IMR-90 (cell line): ENCODE measurements around the gene RGS12. TPM values are rescaled to one million over a fixed set of nuclear protein-coding genes. Genes with fewer than 3 reads are reported as not detected.

Experiments used
- ATAC-seq: fragments of 200-7000 bp; cut with Tn5 transposase; 2 replicates; pipeline ENCODE4 v1.9.1; 2020; ENCODE audit warnings: low read depth, mild to moderate bottlenecking, moderate library complexity
- BruUV-seq: library from RNA; stranded (reverse); fragments of 400-500 nt; replicated peaks from 2 replicates; lab custom pipeline; 2021; lab: Mats Ljungman, UMichigan
- CTCF ChIA-PET: fragments of 300-600 bp; formaldehyde crosslinking; extraction: SDS; loops from one replicate; lab custom pipeline; 2021; ENCODE audit warnings: antibody characterized with exemption; lab: Yijun Ruan, JAX
- POLR2A ChIA-PET: fragments of 300-600 bp; sonication (Branson Sonifier 250); formaldehyde crosslinking; loops from one replicate; lab custom pipeline; 2022; ENCODE audit warnings: antibody characterized with exemption; ENCODE audit not compliant: unreplicated experiment; lab: Charles Lee
- DNase-seq: peaks from one replicate; pipeline ENCODE4 v3.0.0; 2013
- H2AFZ ChIP-seq: replicated peaks from 2 replicates; pipeline ENCODE3; 2013; ENCODE audit warnings: low read length, mild to moderate bottlenecking; ENCODE audit not compliant: poor library complexity
- H2AK5ac ChIP-seq: 2 replicates; pipeline ENCODE4 v1.6.1; 2013; ENCODE audit warnings: low read depth, low read length, inconsistent platforms
- H2AK9ac ChIP-seq: replicated peaks from 2 replicates; pipeline ENCODE3; 2013; ENCODE audit warnings: mild to moderate bottlenecking, low read depth, low read length, moderate library complexity; ENCODE audit not compliant: poor library complexity
- H2BK120ac ChIP-seq: 2 replicates; pipeline ENCODE4 v1.6.1; 2013; ENCODE audit warnings: low read depth, low read length, inconsistent platforms
- H2BK15ac ChIP-seq: 3 replicates; pipeline ENCODE4 v1.6.1; 2013; ENCODE audit warnings: low read depth, low read length, inconsistent platforms
- H2BK20ac ChIP-seq: 2 replicates; pipeline ENCODE4 v1.6.1; 2013; ENCODE audit warnings: low read depth, mild to moderate bottlenecking, inconsistent platforms, low read length, moderate library complexity
- H2BK5ac ChIP-seq: 2 replicates; pipeline ENCODE4 v1.6.1; 2013; ENCODE audit warnings: mild to moderate bottlenecking, low read depth, low read length, inconsistent platforms; ENCODE audit not compliant: poor library complexity, severe bottlenecking
- H3K14ac ChIP-seq: replicated peaks from 2 replicates; pipeline ENCODE4 v1.6.1; 2013; ENCODE audit warnings: low read depth, low read length, inconsistent platforms
- H3K18ac ChIP-seq: 2 replicates; pipeline ENCODE4 v1.6.1; 2013; ENCODE audit warnings: low read depth, low read length, control low read depth
- H3K23ac ChIP-seq: 2 replicates; pipeline ENCODE4 v1.6.1; 2013; ENCODE audit warnings: low read depth, low read length, inconsistent platforms
- H3K27ac ChIP-seq: 2 replicates; pipeline ENCODE4 v1.5.1; 2013; ENCODE audit warnings: mild to moderate bottlenecking, control low read depth, low read length; ENCODE audit not compliant: insufficient read depth
- H3K27me3 ChIP-seq: 2 replicates; pipeline ENCODE4 v1.6.1; 2013; ENCODE audit warnings: low read length; ENCODE audit not compliant: control insufficient read depth, insufficient read depth
- H3K36me3 ChIP-seq: 2 replicates; pipeline ENCODE4 v1.6.1; 2013; ENCODE audit warnings: low read length, mixed read lengths; ENCODE audit not compliant: control insufficient read depth, insufficient read depth
- H3K4ac ChIP-seq: 2 replicates; pipeline ENCODE4 v1.6.1; 2013; ENCODE audit warnings: low read depth, low read length, inconsistent platforms
- H3K4me1 ChIP-seq: 2 replicates; pipeline ENCODE4 v1.6.1; 2013; ENCODE audit warnings: low read length, mixed read lengths; ENCODE audit not compliant: control insufficient read depth, insufficient read depth
- H3K4me2 ChIP-seq: 2 replicates; pipeline ENCODE4 v1.6.1; 2013; ENCODE audit warnings: low read depth, mild to moderate bottlenecking, control low read depth, low read length, moderate library complexity
- H3K4me3 ChIP-seq: 2 replicates; pipeline ENCODE4 v1.5.1; 2013; ENCODE audit warnings: low read depth, mild to moderate bottlenecking, control low read depth, low read length, moderate library complexity; ENCODE audit not compliant: insufficient read depth
- H3K56ac ChIP-seq: 2 replicates; pipeline ENCODE4 v1.6.1; 2013; ENCODE audit warnings: low read length, inconsistent platforms; ENCODE audit not compliant: insufficient read depth; ENCODE audit errors: extremely low read depth
- H3K79me1 ChIP-seq, 2 experiments: 2 replicates each; pipeline ENCODE4 v1.6.1; 2013; ENCODE audit warnings: low read length in 2 of 2, inconsistent platforms in 1 of 2, low read depth in 1 of 2
- H3K9ac ChIP-seq: 2 replicates; pipeline ENCODE4 v1.6.1; 2013; ENCODE audit warnings: low read depth, low read length, control low read depth
- H3K9me1 ChIP-seq: 2 replicates; pipeline ENCODE4 v1.6.1; 2013; ENCODE audit warnings: low read length, inconsistent platforms; ENCODE audit not compliant: insufficient read depth
- H3K9me3 ChIP-seq: 2 replicates; pipeline ENCODE4 v1.6.1; 2013; ENCODE audit warnings: low read length; ENCODE audit not compliant: control insufficient read depth, insufficient read depth
- H4K20me1 ChIP-seq: 2 replicates; pipeline ENCODE4 v1.6.1; 2013; ENCODE audit warnings: low read length, inconsistent platforms; ENCODE audit not compliant: insufficient read depth
- H4K5ac ChIP-seq: 2 replicates; pipeline ENCODE4 v1.6.1; 2013; ENCODE audit warnings: mild to moderate bottlenecking, low read depth, low read length, control low read depth
- H4K8ac ChIP-seq, 2 experiments: 2 replicates each; pipeline ENCODE4 v1.6.1; 2013; ENCODE audit warnings: low read depth in 2 of 2, low read length in 2 of 2, control low read depth in 1 of 2, inconsistent platforms in 1 of 2
- H4K91ac ChIP-seq: 2 replicates; pipeline ENCODE4 v1.6.1; 2013; ENCODE audit warnings: low read depth, low read length, inconsistent platforms; ENCODE audit not compliant: insufficient read depth
- MAFK ChIP-seq: IDR thresholded peaks from 2 replicates; pipeline ENCODE4 v1.6.1; 2012; ENCODE audit warnings: low read depth, low read length, improper control_type of control experiment
- WGBS, 2 experiments: methylation state at CpG; one replicate each; pipeline versions ENCODE4 v1.1.5 to v1.1.7; 2013; ENCODE audit warnings: missing lambda C conversion rate in 2 of 2; ENCODE audit not compliant: insufficient read length in 1 of 2; ENCODE audit errors: extremely low coverage in 2 of 2; 5-methylcytosine and 5-hydroxymethylcytosine counted together
- dilution Hi-C: fragments of 300-500 bp; cut with HindIII; formaldehyde crosslinking; loops from one replicate; pipeline ENCODE4 v1.14.3; 2018; ENCODE audit warnings: low sequenced_read_pairs; ENCODE audit not compliant: unreplicated experiment
- in situ Hi-C: fragments of 300-500 bp; cut with MboI; formaldehyde crosslinking; loops from 3 replicates; pipeline ENCODE4 v1.14.3; 2019; ENCODE audit warnings: low sequenced_read_pairs, inconsistent platforms, mixed read lengths
- intact Hi-C: fragments of 100-400 bp; cut with micrococcal nuclease; formaldehyde crosslinking; loops from 2 replicates; pipeline ENCODE4 v1.10.0; 2022
- polyA plus RNA-seq, 3 experiments: library from polyadenylated mRNA; depleted of rRNA; stranded (reverse); fragments of >200 nt; gene quantifications; 2 replicates each; pipeline ENCODE4 v1.2.3, GENCODE V29; 2012; ENCODE audit warnings: low replicate concordance in 1 of 3
- total RNA-seq: library from RNA; depleted of rRNA; stranded (reverse); fragments of >200 nt; gene quantifications from 2 replicates; pipeline ENCODE4 v1.2.3, GENCODE V29; 2012
- TF ChIP-seq, protein P1 (sequence below): conservative IDR thresholded peaks from 2 replicates; pipeline ENCODE4 v1.5.1; 2012; ENCODE audit warnings: mild to moderate bottlenecking, low read depth, low read length, improper control_type of control experiment

RGS12 gene
- total and polyA plus RNA-seq, 2 of the 4 experiments (the other 2 are of a cell fraction): 11.8 to 12.0 TPM

DNA sequence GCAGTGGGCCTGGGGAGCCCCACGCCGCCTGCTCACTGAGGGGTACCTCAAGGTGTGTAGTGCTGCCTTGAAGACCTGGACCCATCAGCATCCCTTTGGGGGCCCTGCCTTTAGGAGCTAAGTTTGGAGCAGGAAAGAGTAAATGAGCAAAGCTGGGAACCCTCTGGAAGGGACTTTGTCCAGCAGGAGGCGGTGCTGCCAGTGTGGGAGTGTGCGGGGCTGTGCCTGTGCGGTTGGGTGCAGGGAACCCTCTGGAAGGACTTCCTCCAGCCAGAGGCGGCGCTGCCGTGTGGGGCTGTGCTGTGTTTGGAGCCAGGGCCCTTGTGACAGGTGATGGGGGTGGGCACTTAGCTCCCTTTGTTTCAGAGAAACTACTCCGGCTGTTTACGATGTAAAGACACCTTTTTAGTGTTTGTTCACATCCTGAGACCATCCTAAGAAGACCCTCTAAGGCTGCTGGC is 25.8 kb downstream of the RGS12 start:
- WGBS, 2 experiments: 100% methylated on average over 2 of the region's 10 CpGs; no CpG with 5 or more reads in 1 of the 2 experiments
- in situ Hi-C loops: no loop called here
- CTCF ChIA-PET: interaction anchor here (0.6 kb wide), 1 partner anchor 1099 kb away, joined by 4 read pairs; no protein-coding TSS in a partner anchor
- H2AFZ ChIP-seq: no peak overlapping the region
- no peak overlapping the region for H3K18ac ChIP-seq
- H4K8ac ChIP-seq: no peak overlapping the region
- H4K5ac ChIP-seq: no peak overlapping the region
- H3K36me3 ChIP-seq: peaks cover 28% of the 10 kb centered on the region
- H2AK9ac ChIP-seq: no peak overlapping the region
- H2BK15ac ChIP-seq: no peak overlapping the region
- no peak overlapping the region for H2BK5ac ChIP-seq
- no peak overlapping the region for H3K56ac ChIP-seq
- no peak overlapping the region for H3K4me2 ChIP-seq
- H2BK120ac ChIP-seq: no peak overlapping the region
- dilution Hi-C loops: no loop called here
- POLR2A ChIA-PET: no interaction called here
- ATAC-seq (no peak), DNase-seq (no peak)
- BruUV-seq: no TSS peak
- no peak overlapping the region for H3K4ac ChIP-seq
- no peak overlapping the region for H3K9ac ChIP-seq
- no peaks in the 10 kb centered on the region for H3K9me3 ChIP-seq
- H3K27me3 ChIP-seq: no peaks in the 10 kb centered on the region
- H3K4me1 ChIP-seq: peaks cover 3% of the 10 kb centered on the region; the same call in 1 of the 2 replicates
- H2AK5ac ChIP-seq: no peak overlapping the region
- H3K4me3 ChIP-seq: no peak overlapping the region
- no peak overlapping the region for H4K91ac ChIP-seq
- H3K14ac ChIP-seq: no peak overlapping the region
- H3K9me1 ChIP-seq: peaks cover 18% of the 10 kb centered on the region; the same call in 1 of the 2 replicates
- no peak for TF ChIP-seq MAFK
- TF ChIP-seq, protein P1, sequence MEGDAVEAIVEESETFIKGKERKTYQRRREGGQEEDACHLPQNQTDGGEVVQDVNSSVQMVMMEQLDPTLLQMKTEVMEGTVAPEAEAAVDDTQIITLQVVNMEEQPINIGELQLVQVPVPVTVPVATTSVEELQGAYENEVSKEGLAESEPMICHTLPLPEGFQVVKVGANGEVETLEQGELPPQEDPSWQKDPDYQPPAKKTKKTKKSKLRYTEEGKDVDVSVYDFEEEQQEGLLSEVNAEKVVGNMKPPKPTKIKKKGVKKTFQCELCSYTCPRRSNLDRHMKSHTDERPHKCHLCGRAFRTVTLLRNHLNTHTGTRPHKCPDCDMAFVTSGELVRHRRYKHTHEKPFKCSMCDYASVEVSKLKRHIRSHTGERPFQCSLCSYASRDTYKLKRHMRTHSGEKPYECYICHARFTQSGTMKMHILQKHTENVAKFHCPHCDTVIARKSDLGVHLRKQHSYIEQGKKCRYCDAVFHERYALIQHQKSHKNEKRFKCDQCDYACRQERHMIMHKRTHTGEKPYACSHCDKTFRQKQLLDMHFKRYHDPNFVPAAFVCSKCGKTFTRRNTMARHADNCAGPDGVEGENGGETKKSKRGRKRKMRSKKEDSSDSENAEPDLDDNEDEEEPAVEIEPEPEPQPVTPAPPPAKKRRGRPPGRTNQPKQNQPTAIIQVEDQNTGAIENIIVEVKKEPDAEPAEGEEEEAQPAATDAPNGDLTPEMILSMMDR: peak; percentile 15; the same call in 1 of the 2 replicates
- no peak overlapping the region for H3K23ac ChIP-seq
- intact Hi-C loops: no loop called here
- peaks cover 33 to 85% of the 10 kb centered on the region in 2 experiments for H3K79me1 ChIP-seq
- peaks cover 18% of the 10 kb centered on the region for H4K20me1 ChIP-seq
- H2BK20ac ChIP-seq: no peak overlapping the region
- no peak overlapping the region for H3K27ac ChIP-seq
